Muscle layer of duodenum (tissue), 2 donors: Measurements from ENCODE around the gene FKBP3.
"Not testable (repeated sequence)": the region's sequence is repeated elsewhere in the genome, so short reads cannot be mapped to it uniquely, and the experiment has no call there.

ENCODE experiments used
- H3K27ac ChIP-seq: one replicate; pipeline ENCODE4 v1.7.0; 2013; ENCODE audit warnings: mild to moderate bottlenecking, low read length
- H3K27me3 ChIP-seq: one replicate; pipeline ENCODE4 v1.7.0; 2013; ENCODE audit warnings: low read depth, mild to moderate bottlenecking, control low read depth, low read length
- H3K36me3 ChIP-seq, 2 donors: one replicate each; pipeline ENCODE4 v1.7.0; 2013; ENCODE audit warnings: low read length in 2 of 2, control low read depth in 1 of 2, mild to moderate bottlenecking in 1 of 2; ENCODE audit not compliant: insufficient read depth in 2 of 2, control insufficient read depth in 1 of 2
- H3K4me1 ChIP-seq, 2 donors: one replicate each; pipeline ENCODE4 v1.7.0; 2013; ENCODE audit warnings: low read length in 2 of 2, mild to moderate bottlenecking in 2 of 2, control low read depth in 1 of 2, moderate library complexity in 1 of 2; ENCODE audit not compliant: insufficient read depth in 2 of 2, control insufficient read depth in 1 of 2
- H3K4me3 ChIP-seq, 2 donors: one replicate each; pipeline ENCODE4 v1.7.0; 2013; ENCODE audit warnings: low read length in 2 of 2, low read depth in 1 of 2, mild to moderate bottlenecking in 1 of 2
- H3K9me3 ChIP-seq, 2 donors: one replicate each; pipeline ENCODE4 v1.7.0; 2013; ENCODE audit warnings: low read length in 2 of 2, control low read depth in 1 of 2, mild to moderate bottlenecking in 1 of 2; ENCODE audit not compliant: control insufficient read depth in 1 of 2
- donor health status: healthy.

FKBP3 gene

DNA sequence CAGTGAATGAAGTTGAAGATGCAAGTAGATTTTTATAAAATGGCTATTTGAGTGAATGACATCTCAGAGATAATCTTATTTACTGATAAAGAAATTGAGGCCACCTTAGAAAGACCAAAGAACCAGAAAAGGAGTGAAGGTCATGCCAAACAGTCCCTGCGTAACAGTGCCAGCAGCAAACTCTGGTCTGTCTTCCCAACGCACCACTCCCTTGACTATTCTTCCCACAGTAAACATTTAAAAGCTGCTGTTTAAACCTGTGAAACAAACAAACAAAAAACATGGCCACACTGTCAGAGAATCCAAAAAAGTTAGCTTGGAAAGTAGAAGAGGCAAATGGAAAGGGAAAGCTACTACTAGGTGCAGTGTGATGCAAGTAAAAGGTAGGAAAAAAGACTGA is 51.9 kb downstream of the FKBP3 start:
- peaks cover 5 to 23% of the 10 kb centered on the region in 2 donors for H3K4me1 ChIP-seq
- no peak overlapping the region for H3K27ac ChIP-seq
- H3K27me3 ChIP-seq = no peaks in the 10 kb centered on the region
- H3K36me3 ChIP-seq = no peaks in the 10 kb centered on the region
- no peak overlapping the region for H3K4me3 ChIP-seq
- H3K9me3 ChIP-seq = no peaks in the 10 kb centered on the region

DNA sequence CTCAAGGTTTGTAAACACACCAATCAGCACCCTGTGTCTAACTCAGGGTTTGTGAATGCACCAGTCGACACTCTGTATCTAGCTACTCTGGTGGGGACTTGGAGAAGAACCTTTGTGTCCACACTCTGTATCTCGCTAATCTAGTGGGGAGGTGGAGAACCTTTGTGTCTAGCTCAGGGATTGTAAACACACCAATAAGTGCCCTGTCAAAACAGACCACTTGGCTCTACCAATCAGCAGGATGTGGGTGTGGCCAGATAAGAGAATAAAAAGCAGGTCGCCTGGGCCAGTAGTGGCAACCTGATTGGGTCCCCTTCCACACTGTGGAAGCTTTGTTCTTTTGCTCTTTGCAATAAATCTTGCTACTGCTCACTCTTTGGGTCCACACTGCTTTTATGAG is 53.2 kb downstream of the FKBP3 start:
- not testable (repeated sequence) for H3K9me3 ChIP-seq, H3K4me3 ChIP-seq, H3K27ac ChIP-seq, H3K27me3 ChIP-seq, H3K36me3 ChIP-seq
- H3K4me1 ChIP-seq = peaks cover 5 to 13% of the 10 kb centered on the region in 2 donors

GRCh38 chr14:45080416-45080968 is 53.8 kb downstream of the FKBP3 start:
- not testable (repeated sequence) for H3K4me1 ChIP-seq, H3K27me3 ChIP-seq, H3K36me3 ChIP-seq, H3K9me3 ChIP-seq, H3K4me3 ChIP-seq, H3K27ac ChIP-seq

DNA sequence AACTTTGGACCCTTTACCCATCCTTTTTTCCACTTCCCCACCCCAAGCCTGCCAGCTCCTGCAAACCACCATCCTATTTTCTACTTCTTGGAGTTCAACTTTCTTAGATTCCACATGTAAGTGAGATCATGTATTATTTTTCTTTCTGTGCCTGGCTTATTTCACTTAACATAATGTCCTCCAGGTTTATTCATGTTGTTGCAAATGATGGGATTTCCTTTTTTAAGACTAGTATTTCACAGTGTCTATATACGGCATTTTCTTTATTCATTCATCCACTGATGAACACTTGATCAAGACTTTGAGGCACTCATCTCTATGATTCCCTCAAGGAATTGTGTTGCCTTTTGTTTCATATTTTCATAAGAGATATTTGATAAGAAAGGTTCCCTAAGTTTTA is 56.0 kb downstream of the FKBP3 start:
- no peak overlapping the region for H3K27ac ChIP-seq
- H3K36me3 ChIP-seq = peaks cover 0 to 5% of the 10 kb centered on the region in 2 donors
- no peaks in the 10 kb centered on the region for H3K4me1 ChIP-seq
- no peak overlapping the region for H3K4me3 ChIP-seq
- H3K27me3 ChIP-seq = no peaks in the 10 kb centered on the region
- H3K9me3 ChIP-seq = no peaks in the 10 kb centered on the region

DNA sequence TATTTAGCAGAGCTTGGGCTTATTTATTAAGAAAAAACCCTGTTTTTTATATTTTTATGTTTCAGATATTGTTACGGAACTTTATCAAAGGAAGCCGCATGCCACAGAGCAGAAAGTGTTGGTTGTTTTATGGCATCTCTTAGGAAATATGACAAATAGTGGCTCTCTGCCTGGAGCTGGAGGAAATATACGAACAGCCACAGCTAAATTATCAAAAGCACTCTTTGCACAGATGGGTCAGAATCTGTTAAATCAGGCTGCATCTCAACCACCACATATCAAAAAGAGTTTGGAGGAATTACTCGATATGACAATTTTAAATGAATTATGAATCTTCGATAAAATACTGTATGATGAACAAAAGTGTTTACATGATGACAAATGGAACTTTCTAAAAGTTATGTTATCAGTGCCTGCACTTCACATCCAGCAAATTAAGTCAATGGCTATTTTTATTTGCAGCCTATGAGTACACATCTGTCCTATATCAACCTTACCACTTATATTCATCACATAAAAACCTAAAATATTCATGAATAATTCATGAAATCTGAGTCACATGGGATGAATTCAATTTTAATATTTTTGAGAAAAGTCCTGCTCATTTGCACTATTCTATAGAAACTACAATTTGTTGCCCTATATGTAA is 60.9 kb downstream of the FKBP3 start:
- H3K36me3 ChIP-seq = peaks cover 0 to 16% of the 10 kb centered on the region in 2 donors

GRCh38 chr14:45072126-45072525 is 62.2 kb downstream of the FKBP3 start:
- Histone ChIP-seq H3K27ac (no peak overlapping the region), H3K27me3 (no peaks in the 10 kb centered on the region), H3K4me1 (no peaks in the 10 kb centered on the region), H3K36me3 (peaks cover 0 to 16% of the 10 kb centered on the region in 2 donors), H3K9me3 (no peaks in the 10 kb centered on the region), H3K4me3 (no peak overlapping the region)

More for the DNA sequence above, 60.9 kb downstream of the FKBP3 start:
- Histone ChIP-seq H3K4me3 (no peak overlapping the region), H3K27ac (no peak overlapping the region), H3K27me3 (no peaks in the 10 kb centered on the region), H3K4me1 (no peaks in the 10 kb centered on the region), H3K9me3 (no peaks in the 10 kb centered on the region)

DNA sequence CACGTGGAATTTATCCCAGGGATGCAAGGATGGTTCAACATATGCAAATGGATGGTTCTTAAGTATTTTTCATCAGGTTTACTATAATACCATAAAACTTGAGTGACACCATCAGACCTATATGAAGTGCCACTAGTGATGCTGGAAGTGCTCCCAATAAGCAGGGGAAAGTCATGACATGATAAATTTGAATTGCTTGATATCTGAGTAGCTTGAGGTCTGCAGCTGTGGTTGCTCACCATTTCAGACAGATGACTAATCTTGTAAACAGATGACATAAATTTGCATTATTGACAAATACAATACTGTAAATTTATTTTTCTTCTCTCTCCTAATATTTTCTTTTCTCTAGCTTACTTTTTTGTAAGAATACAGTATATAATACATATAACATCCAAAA is 64.1 kb downstream of the FKBP3 start:
- Histone ChIP-seq H3K27me3 (no peaks in the 10 kb centered on the region), H3K27ac (no peak overlapping the region), H3K9me3 (no peaks in the 10 kb centered on the region), H3K4me1 (peaks cover 0 to 7% of the 10 kb centered on the region in 2 donors), H3K36me3 (peaks cover 0 to 16% of the 10 kb centered on the region in 2 donors), H3K4me3 (no peak overlapping the region)

GRCh38 chr14:45068396-45068795 is 65.9 kb downstream of the FKBP3 start:
- no peak overlapping the region for H3K27ac ChIP-seq
- H3K4me3 ChIP-seq = no peak overlapping the region

GRCh38 chr14:45066667-45067066 is 67.6 kb downstream of the FKBP3 start:
- no peak overlapping the region for H3K27ac ChIP-seq
- H3K27me3 ChIP-seq = no peaks in the 10 kb centered on the region
- H3K9me3 ChIP-seq = no peaks in the 10 kb centered on the region
- peaks cover 0 to 7% of the 10 kb centered on the region in 2 donors for H3K4me1 ChIP-seq
- H3K36me3 ChIP-seq = peaks cover 0 to 6% of the 10 kb centered on the region in 2 donors
- H3K4me3 ChIP-seq = no peak overlapping the region

More at GRCh38 chr14:45068396-45068795, 65.9 kb downstream of the FKBP3 start:
- no peaks in the 10 kb centered on the region for H3K27me3 ChIP-seq
- peaks cover 0 to 12% of the 10 kb centered on the region in 2 donors for H3K36me3 ChIP-seq
- peaks cover 0 to 7% of the 10 kb centered on the region in 2 donors for H3K4me1 ChIP-seq
- no peaks in the 10 kb centered on the region for H3K9me3 ChIP-seq

GRCh38 chr14:45065956-45066355 is 68.3 kb downstream of the FKBP3 start:
- peaks cover 0 to 6% of the 10 kb centered on the region in 2 donors for H3K36me3 ChIP-seq
- H3K27me3 ChIP-seq = no peaks in the 10 kb centered on the region
- no peak overlapping the region for H3K4me3 ChIP-seq
- H3K27ac ChIP-seq = no peak overlapping the region
- H3K9me3 ChIP-seq = no peaks in the 10 kb centered on the region
- peaks cover 0 to 7% of the 10 kb centered on the region in 2 donors for H3K4me1 ChIP-seq
